H54 (cell line): ENCODE results near the gene REM2.
A peak's percentile ranks its signal among the peaks of the same experiment; 100 is the strongest.

ENCODE experiments used
- DNase-seq: peaks from one replicate; pipeline ENCODE4 v3.0.0; 2011; ENCODE audit warnings: low spot score, mixed read lengths; ENCODE audit not compliant: insufficient read length
- FAIRE-seq: peaks from 3 replicates; lab custom pipeline; 2011; peaks lifted over from hg19 to GRCh38; lab: Jason Lieb, UNC
- POLR2A ChIP-seq: IDR thresholded peaks from 2 replicates; pipeline ENCODE4 v1.6.1; 2011; ENCODE audit warnings: low read depth, mild to moderate bottlenecking, low read length

REM2 gene

GRCh38 chr14:22887260-22887989 is 4.4 kb downstream of the REM2 start:
- FAIRE-seq = peak; percentile 15
- DNase-seq = peak; percentile 44
- TF ChIP-seq POLR2A = no peak

DNA sequence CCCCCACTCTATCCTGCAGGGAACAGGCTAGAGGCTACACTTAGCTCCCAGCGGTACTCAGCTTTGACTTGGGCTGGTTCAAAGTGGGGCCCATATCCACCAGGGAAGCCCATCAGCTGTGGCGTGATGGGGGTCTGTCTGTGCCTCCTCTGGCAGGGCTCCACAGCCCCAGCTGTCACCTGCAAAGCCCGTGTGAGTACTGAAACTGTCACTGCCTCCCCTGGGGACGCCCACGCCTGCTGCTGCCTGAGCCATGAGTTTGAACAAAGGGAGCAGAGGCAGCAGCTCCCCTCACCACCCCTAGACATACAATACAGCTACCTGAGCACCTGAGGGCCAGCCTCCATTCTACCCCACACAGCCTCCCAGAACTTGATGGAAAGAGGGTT is 5.0 kb downstream of the REM2 start:
- FAIRE-seq (no peak), DNase-seq (no peak)
- no peak for TF ChIP-seq POLR2A

DNA sequence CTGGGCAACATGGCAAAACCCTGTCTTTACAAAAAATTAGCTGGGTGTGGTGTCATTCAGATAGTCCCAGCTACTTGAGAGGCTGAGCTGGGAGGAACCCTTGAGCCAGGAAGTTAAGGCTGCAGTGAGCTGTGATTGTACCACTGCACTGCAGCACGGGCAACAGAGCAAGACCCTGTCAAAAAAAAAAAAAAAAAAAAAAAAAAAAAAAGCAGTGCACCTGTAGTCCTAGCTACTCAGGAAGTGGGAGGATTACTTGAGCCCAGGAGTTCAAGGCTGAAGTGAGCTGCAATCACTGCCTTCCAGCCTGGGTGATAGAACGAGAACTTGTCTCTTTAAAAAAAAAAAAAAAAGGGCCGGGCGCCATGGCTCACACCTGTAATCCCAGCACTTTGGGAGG is 5.6 kb downstream of the REM2 start:
- no peak for TF ChIP-seq POLR2A
- DNase-seq (no peak), FAIRE-seq (no peak)

DNA sequence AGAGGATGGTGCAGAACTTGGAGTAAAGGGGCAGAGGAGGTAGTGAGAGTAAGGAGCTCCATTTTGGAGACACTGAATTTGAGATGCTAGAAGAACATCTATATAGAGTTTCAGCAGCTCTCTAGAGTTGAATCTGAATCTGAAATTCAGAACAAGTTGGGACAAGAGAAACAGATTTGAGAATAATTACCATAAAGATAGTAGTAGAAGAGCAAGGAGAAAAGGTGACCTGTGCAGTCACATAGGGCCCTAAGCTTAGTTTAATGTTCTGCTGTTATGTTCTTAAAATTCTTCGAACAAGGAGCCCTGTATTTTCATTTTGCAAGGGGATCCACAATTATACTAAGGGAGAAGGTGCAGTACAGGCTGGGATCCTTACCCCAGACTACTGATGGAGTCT is 7.4 kb downstream of the REM2 start:
- no peak for FAIRE-seq
- no peak for DNase-seq
- TF ChIP-seq POLR2A = no peak

- no peak for FAIRE-seq
Observed at GRCh38 chr14:22892488-22892887, 9.5 kb downstream of the REM2 start.

DNA sequence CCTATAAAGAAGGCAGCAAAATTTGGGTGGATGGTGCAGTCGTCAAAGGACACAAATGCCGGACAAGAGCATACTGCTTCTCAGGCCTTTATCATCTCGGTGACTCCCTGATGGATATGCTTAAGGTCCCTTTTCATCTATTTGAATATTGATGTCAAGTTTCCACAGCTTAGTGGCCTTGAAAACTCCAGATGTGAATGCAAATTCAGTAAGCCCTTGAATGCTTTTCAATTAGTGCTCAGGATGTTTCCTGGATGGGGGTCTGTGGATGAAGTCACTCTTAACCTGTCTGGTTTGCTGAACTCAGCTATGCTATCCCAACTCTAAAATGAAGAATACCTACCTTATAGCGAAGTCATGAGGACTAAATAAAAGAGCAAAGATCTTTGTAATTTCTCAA is 10.7 kb downstream of the REM2 start:
- DNase-seq (no peak), FAIRE-seq (no peak)
- no peak for TF ChIP-seq POLR2A

More at GRCh38 chr14:22892488-22892887, 9.5 kb downstream of the REM2 start:
- DNase-seq = no peak
- no peak for TF ChIP-seq POLR2A

DNA sequence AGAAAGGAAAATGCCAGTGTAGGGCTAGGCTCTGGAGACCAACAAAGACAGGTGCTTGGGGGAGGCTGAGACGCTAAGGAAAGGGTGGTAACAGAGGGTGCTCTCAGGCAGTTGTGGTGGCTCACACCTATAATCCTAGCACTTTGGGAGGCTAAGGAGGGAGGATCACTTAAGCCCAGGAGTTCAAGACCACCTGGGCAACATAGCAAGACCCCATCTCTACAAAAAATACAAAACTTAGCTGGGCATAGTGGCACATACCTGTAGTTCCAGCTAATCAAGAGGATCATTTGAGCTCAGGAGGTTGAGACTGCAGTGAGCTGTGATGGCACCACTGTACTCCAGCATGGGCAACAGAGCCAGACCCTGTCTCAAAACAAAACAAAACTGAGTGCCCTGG is 12.4 kb downstream of the REM2 start:
- TF ChIP-seq POLR2A = no peak
- FAIRE-seq (no peak), DNase-seq (no peak)

- DNase-seq = no peak
- no peak for FAIRE-seq
- TF ChIP-seq POLR2A = no peak
Observed at GRCh38 chr14:22896356-22896755, 13.3 kb downstream of the REM2 start.

DNA sequence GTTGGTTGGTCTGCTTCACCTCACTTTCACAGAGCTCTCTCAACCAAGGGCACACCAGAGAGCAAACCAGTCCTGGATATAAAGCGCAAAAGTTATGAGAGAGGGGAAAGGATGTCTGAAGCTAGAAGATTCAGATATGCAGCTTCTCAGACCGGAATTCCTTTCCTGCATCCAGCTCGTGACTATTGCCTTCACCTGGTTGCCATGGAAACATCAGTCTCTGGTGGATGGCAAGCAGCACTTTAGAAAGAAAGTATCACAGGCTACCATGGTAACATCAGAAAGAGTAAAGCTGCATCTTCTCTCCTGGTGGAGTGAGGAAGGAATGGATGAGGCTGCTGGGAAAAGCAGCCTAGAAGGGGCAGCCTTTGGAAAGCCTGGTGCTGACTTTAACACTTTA is 13.7 kb downstream of the REM2 start:
- no peak for DNase-seq
- TF ChIP-seq POLR2A = no peak
- FAIRE-seq = no peak

DNA sequence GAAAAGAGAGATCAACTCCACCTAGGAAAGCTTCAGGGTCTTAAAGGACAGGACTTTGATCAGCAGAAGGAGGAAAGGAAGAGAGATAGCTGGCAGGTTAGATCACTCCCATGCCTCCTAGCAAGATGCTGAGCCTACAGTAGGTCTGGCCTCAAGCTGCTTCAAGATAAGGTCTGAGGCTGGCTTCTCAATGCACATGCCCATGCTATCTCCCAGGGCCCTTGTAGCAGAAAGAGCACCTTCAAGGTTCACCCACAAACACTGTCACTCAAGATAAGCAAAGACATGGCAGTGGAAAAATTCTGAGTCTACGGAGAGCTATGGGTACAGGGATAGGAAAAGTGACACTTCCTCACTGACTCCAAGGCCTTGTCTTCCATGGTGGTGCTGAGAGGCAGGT is 14.3 kb downstream of the REM2 start:
- TF ChIP-seq POLR2A = no peak
- FAIRE-seq (no peak), DNase-seq (no peak)

DNA sequence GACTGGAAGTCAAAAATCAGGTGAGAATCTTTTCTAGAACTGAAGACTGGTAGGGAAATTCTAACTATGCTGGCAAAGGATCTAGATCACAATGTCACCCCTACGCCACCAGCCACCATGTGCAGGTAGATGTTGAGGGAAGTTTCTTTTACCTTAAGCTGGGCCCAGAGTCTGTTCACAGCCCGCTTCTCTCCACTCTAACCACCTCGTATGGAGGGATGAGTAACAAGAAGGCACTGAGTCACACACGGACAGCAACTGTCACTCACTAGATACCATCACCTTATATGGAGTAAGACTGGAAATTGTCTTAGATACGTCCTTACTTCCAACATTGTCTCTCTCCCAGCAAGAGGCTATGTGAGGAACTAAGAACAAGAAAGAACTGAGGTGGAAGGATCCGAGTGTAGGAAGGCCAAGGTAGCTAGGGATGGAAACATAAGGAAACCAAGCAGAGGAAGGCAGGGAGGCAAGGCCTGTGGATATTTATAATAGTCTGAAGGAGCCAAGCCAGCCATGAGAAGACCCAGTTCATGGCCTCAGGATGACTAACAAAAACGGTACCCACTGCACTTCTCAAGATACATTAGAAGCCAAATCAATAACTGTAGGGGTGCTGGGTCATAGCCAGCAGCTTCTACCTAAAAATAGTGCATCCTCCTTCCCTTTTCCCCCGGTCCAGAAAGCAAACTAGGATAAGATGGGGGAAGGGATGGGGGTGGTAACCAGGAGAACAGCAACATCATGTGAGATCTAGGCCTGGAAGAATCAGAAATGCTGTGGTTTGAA is 15.5 kb downstream of the REM2 start:
- no peak for TF ChIP-seq POLR2A
- DNase-seq (no peak), FAIRE-seq (no peak)

- DNase-seq (no peak), FAIRE-seq (no peak)
Observed at GRCh38 chr14:22900081-22900799, 17.2 kb downstream of the REM2 start.

DNA sequence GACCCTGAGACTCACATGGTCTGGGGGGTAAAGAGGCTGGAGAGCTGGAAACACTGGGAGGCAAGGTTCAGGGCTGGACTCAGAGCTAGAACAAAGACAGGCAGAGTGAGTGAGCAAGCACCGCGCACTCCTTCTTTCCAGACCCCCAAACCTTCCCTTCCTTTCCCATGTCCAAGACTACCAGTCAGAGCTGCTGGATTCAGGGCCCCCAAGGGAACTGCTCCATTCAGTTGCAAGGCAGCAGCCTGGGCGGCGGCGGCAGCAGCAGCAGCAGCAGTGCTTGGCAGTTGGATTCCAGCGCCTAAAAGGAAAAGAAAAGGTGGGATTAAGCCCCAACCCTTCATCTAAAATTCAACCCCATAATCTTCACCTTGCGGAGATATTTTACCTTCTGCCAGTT is 18.8 kb downstream of the REM2 start:
- no peak for TF ChIP-seq POLR2A
- FAIRE-seq = no peak
- no peak for DNase-seq

More at GRCh38 chr14:22900081-22900799, 17.2 kb downstream of the REM2 start:
- TF ChIP-seq POLR2A = no peak

- no peak for FAIRE-seq
- no peak for DNase-seq
- TF ChIP-seq POLR2A = no peak
Observed at GRCh38 chr14:22903742-22904087, 20.7 kb downstream of the REM2 start.

DNA sequence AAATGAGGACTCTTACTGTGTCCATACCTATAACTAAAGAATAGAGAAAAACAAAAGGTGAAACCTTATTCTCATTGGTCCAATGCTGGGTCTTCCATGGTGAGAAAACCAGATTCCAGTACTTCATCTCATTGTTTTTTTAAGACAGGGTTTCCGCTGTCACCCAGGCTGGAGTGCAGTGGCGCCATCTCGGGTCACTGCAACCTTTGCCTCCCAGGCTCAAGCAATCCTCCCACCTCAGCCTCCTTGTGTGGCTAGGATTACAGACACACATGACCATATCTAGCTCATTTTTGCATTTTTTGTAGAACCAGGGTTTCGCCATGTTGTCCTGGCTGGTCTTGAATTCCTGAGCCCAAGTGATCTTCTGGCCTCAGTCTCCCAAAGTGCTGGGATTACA is 22.6 kb downstream of the REM2 start:
- no peak for TF ChIP-seq POLR2A
- DNase-seq (no peak), FAIRE-seq (no peak)
